Ovary (tissue), 9 donors: Measurements from ENCODE around the gene HECTD4. TPM values are rescaled to one million over a fixed set of nuclear protein-coding genes. Genes with fewer than 3 reads are reported as not detected.

ENCODE experiments used
- DNase-seq, 5 donors: peaks; one replicate each; pipeline ENCODE4 v3.0.0-alpha.2; 2019 to 2020
- H3K27ac ChIP-seq, 2 donors: fragments of 200-600 bp; one replicate each; pipeline versions ENCODE4 v1.5.1 to v1.8.0; 2019 to 2022
- H3K27me3 ChIP-seq: fragments of 200-600 bp; one replicate; pipeline ENCODE4 v1.8.0; 2022
- H3K36me3 ChIP-seq: fragments of 200-600 bp; sonication (generic); one replicate; pipeline ENCODE4 v1.5.1; 2019
- H3K4me1 ChIP-seq: one replicate; pipeline ENCODE4 v1.8.1; 2013; ENCODE audit warnings: mild to moderate bottlenecking, moderate library complexity; ENCODE audit not compliant: insufficient read depth
- H3K4me3 ChIP-seq: fragments of 200-600 bp; sonication (generic); one replicate; pipeline ENCODE4 v1.5.1; 2017
- H3K9me3 ChIP-seq, 2 donors: fragments of 200-600 bp in 1 of 2; sonication (generic) in 1 of 2; one replicate each; pipeline versions ENCODE4 v1.5.1 to v1.8.1; 2013 to 2019; ENCODE audit warnings: mild to moderate bottlenecking in 1 of 2, moderate library complexity in 1 of 2
- EP300 ChIP-seq: sonication (generic); formaldehyde crosslinking; IDR thresholded peaks from one replicate; pipeline ENCODE4 v1.6.1; 2017; ENCODE audit warnings: antibody characterized with exemption
- POLR2A ChIP-seq: fragments of 450-650 bp; IDR thresholded peaks from one replicate; pipeline ENCODE4 v1.6.1; 2017; ENCODE audit warnings: antibody characterized with exemption, mild to moderate bottlenecking, moderate library complexity
- WGBS, 3 donors: extraction: QIAGEN DNeasy Blood & Tissue Kit in 1 of 3; methylation state at CpG; one replicate each; pipeline versions ENCODE4 v1.1.5 to v1.1.7; 2013 to 2017; 5-methylcytosine and 5-hydroxymethylcytosine counted together
- intact Hi-C, 4 donors: fragments of 100-400 bp; cut with DNase I; formaldehyde crosslinking; loops; one replicate each; pipeline versions ENCODE4 v1.11.0 to v1.15.1; 2022 to 2023
- polyA plus RNA-seq, 2 donors: library from polyadenylated mRNA; stranded (reverse); fragments of 200-250 nt in 1 of 2; fragments of 350-450 nt in 1 of 2; fragmentation: Illumina TruSeq in 1 of 2; extraction: RNeasy Lipid Tissue Mini Kit (QIAGEN cat#74804) in 1 of 2; gene quantifications; one replicate each; pipeline ENCODE4 v1.2.3, GENCODE V29; 2013 to 2014
- total RNA-seq, 7 donors: library from RNA; depleted of rRNA in 2 of 7; stranded (reverse); fragments of >200 nt in 2 of 7; fragmentation: NEBNext Ultra II Directional in 3 of 7; extraction: Animal tissue kit (Norgen Biotek cat#: 25700) in 3 of 7; gene quantifications; one replicate each; pipeline versions ENCODE4 v1.1.0 to v1.2.4, GENCODE V29; 2016 to 2023
- TF ChIP-seq, protein P1 (sequence below), 3 donors: fragments of 450-650 bp in 2 of 3; fragments of 200-600 bp in 1 of 3; IDR thresholded peaks; one replicate each; pipeline versions ENCODE4 v1.5.1 to v1.8.0; 2016 to 2022; ENCODE audit warnings: antibody characterized with exemption in 3 of 3, mild to moderate bottlenecking in 1 of 3
- donor health status: DM: no; HTN: no; CAD: no; lungs with moderate emphysema.
- donor health status: DM: no; HTN: no; CAD: no.
- donor health status: Bipolar disorder and iron deficiency.
- donor health status: DM: yes; HTN: yes; CAD: no.
- donor health status: DM: no; HTN: no; CAD: no.
- donor health status: DM: yes; HTN: yes; CAD: no.

Gene HECTD4
- total and polyA plus RNA-seq, 9 donors, result 12.3 to 47.3 (median 34.9) TPM

GRCh38 chr12:112191840-112192321, 190.3 kb downstream of the HECTD4 start:
- no peaks in the 10 kb centered on the region for H3K36me3 ChIP-seq
- no peak for TF ChIP-seq POLR2A
- TF ChIP-seq, protein P1, sequence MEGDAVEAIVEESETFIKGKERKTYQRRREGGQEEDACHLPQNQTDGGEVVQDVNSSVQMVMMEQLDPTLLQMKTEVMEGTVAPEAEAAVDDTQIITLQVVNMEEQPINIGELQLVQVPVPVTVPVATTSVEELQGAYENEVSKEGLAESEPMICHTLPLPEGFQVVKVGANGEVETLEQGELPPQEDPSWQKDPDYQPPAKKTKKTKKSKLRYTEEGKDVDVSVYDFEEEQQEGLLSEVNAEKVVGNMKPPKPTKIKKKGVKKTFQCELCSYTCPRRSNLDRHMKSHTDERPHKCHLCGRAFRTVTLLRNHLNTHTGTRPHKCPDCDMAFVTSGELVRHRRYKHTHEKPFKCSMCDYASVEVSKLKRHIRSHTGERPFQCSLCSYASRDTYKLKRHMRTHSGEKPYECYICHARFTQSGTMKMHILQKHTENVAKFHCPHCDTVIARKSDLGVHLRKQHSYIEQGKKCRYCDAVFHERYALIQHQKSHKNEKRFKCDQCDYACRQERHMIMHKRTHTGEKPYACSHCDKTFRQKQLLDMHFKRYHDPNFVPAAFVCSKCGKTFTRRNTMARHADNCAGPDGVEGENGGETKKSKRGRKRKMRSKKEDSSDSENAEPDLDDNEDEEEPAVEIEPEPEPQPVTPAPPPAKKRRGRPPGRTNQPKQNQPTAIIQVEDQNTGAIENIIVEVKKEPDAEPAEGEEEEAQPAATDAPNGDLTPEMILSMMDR (IDR thresholded peaks at IDR 0.05), result no peak
- no peak for TF ChIP-seq EP300
- no peak overlapping the region for H3K4me3 ChIP-seq
- no peaks in the 10 kb centered on the region for H3K9me3 ChIP-seq
- no peaks in the 10 kb centered on the region for H3K27me3 ChIP-seq
- intact Hi-C loops, result no loop called here
- no peak overlapping the region for H3K27ac ChIP-seq
- H3K4me1 ChIP-seq, result peaks cover 5% of the 10 kb centered on the region
- no peak for DNase-seq
- WGBS, 3 donors, result 56 to 73% (median 60%) methylated on average over 4 of the region's 4 CpGs

DNA sequence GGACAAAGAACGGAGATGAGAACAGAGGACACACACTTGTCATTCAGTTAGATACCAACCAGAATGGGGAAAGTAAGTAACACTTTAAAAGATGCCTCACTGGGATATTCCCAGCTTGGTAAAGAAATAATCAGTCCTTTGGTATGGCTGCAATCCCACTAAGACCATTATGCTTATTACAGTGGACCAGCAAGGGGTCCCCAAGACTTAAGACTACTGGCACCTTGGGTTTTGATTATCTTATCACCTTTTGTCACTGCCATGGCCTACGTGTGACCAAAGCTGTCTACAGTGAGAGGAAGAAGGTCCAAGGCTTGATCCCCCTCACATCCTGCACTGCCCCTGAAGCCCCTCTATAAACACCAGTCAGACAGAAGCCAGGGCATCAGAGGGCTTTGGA, 191.0 kb downstream of the HECTD4 start:
- DNase-seq, result no peak
- H3K9me3 ChIP-seq, result no peaks in the 10 kb centered on the region
- no peaks in the 10 kb centered on the region for H3K4me1 ChIP-seq
- TF ChIP-seq EP300 (no peak), POLR2A (no peak)
- TF ChIP-seq, protein P1 (IDR thresholded peaks at IDR 0.05), result no peak
- H3K4me3 ChIP-seq, result no peak overlapping the region
- H3K27ac ChIP-seq, result no peak overlapping the region
- intact Hi-C loops, result no loop called here
- no peaks in the 10 kb centered on the region for H3K27me3 ChIP-seq
- no peaks in the 10 kb centered on the region for H3K36me3 ChIP-seq
- WGBS, 3 donors, result 71 to 79% (median 78%) methylated on average over 2 of the region's 2 CpGs

GRCh38 chr12:112190231-112191025, 191.8 kb downstream of the HECTD4 start:
- Histone ChIP-seq H3K4me3 (no peak overlapping the region), H3K4me1 (peaks cover 1% of the 10 kb centered on the region), H3K36me3 (no peaks in the 10 kb centered on the region), H3K9me3 (no peaks in the 10 kb centered on the region), H3K27ac (no peak overlapping the region), H3K27me3 (no peaks in the 10 kb centered on the region)
- WGBS, 3 donors, result 89 to 94% (median 90%) methylated on average over 5 of the region's 5 CpGs
- no peak for DNase-seq
- intact Hi-C loops, result no loop called here
- no peak for TF ChIP-seq EP300
- TF ChIP-seq POLR2A, result no peak
- TF ChIP-seq, protein P1 (IDR thresholded peaks at IDR 0.05), result no peak

DNA sequence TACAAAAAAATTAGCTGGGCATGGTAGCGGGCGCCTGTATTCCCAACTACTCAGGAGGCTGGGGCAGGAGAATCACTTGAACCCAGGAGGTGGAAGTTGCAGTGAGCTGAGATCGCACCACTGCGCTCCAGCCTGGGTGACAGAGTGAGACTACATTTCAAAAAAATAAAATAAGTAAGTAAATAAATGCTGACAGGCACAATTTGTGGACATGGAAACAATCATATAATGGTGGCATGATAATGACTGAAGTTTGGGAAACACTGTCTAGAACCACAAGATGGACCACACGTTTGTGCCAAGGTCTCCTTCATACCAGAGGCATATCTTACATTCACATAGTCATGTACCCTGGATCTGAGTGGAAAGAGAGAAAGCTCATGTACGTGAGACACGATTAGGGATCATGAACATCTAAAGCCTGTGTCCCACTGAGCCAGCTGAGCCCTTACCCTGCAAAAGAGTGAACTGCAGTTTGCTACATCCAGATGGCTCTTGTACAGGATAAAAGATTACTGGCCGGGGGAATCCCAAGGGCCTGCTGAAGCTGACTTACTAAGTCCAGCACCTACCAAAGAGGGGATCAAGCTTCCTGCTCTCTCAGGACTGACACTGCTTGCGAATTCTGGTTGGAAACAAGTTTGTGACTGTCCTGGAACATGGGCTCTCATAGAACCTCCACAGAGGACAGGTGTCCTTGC, 194.0 kb downstream of the HECTD4 start:
- no peaks in the 10 kb centered on the region for H3K36me3 ChIP-seq

More for the DNA sequence above, 194.0 kb downstream of the HECTD4 start:
- TF ChIP-seq, protein P1 (IDR thresholded peaks at IDR 0.05), result no peak
- no peak for TF ChIP-seq EP300
- TF ChIP-seq POLR2A, result no peak
- Histone ChIP-seq H3K27me3 (no peaks in the 10 kb centered on the region), H3K4me1 (peaks cover 1% of the 10 kb centered on the region), H3K4me3 (no peak overlapping the region), H3K27ac (no peak overlapping the region), H3K9me3 (no peaks in the 10 kb centered on the region)
- 87 to 91% (median 88%) methylated on average over 9 of the region's 9 CpGs for WGBS, 3 donors
- DNase-seq, result no peak
- intact Hi-C loops, result no loop called here
